GM19467 (cell line): ENCODE results near the gene CALU.
A peak's percentile ranks its signal among the peaks of the same experiment; 100 is the strongest.

Experiments used
- ATAC-seq: cut with Tn5 transposase; IDR thresholded peaks from one replicate; pipeline ENCODE4 v1.9.1; 2021; ENCODE audit warnings: mild to moderate bottlenecking, moderate library complexity; ENCODE audit not compliant: unreplicated experiment

The CALU gene

DNA sequence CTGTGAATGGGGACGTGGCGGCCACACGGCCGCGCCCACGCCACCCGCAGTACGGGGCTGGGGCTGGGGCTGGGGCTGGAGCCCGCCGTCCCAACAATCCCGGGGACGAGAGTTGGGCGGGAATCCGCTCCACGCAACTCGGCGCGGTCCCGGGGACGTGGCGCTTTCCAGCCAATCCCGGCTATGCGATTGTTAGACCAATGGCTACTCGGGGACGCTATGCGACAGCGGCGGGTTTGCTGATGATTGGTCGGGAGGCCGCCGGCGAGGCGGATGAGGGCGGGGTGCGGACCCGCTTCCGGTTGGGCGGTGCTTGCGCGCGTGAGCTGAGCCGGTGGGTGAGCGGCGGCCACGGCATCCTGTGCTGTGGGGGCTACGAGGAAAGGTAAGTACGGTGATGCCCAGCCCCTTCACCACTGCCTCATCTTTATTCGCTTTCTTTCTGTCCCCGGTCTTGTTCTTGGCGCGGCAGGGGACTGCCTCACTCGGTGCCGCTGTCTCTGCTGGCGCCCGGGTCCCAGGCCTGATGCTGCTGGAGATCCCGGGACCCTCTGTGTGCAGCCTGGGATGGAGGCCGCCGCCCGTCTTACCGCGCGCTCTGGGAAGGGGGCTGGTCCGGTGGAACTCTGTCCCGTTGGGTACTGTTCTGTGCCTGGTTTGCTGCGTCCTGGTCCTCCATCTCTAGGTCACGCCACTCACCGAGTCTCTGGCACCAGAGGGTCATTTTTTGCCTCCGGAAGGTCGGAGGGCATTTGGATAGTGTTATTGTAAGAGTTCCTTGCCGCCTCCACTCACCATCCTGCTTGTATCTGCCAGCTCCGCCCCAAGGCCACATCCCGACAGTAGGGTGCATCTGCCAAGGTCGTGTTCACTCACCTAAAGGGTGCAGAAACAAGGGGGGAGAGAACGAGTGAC, at the start of gene CALU:
Gene CALU, plus strand, starts transcription at position 312 of the 915 bp plus-strand sequence. CDS start 9,225 bp downstream, outside the sequence.
- ATAC-seq = peak; percentile 98

DNA sequence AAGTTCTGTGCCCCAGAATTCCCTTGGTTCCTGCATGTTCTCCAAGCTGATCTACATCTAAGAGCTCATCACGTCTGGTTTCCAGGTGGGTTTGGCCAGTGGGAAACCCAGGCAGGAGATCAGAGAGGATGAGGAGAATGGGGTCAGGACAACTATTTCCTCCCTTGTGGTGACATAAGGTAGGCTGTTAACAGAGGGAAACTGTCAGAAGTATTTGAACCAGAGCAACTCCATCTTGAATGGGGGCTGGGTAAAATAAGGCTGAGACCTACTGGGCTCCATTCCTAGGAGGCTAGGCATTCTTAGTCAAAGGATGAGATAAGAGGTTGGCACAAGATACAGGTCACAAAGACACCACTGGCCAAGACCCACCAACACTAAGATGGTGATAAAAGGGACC, 47.9 kb upstream of the CALU start:
- no peak for ATAC-seq

GRCh38 chr7:128692623-128693270, 46.4 kb upstream of the CALU start:
- no peak for ATAC-seq

- no peak for ATAC-seq
Measured at GRCh38 chr7:128693373-128694015, 45.7 kb upstream of the CALU start.

GRCh38 chr7:128694738-128695137, 44.4 kb upstream of the CALU start:
- ATAC-seq = no peak

- no peak for ATAC-seq
Measured at GRCh38 chr7:128697302-128697905, 41.8 kb upstream of the CALU start.

GRCh38 chr7:128699196-128699712, 39.9 kb upstream of the CALU start:
- ATAC-seq = no peak

DNA sequence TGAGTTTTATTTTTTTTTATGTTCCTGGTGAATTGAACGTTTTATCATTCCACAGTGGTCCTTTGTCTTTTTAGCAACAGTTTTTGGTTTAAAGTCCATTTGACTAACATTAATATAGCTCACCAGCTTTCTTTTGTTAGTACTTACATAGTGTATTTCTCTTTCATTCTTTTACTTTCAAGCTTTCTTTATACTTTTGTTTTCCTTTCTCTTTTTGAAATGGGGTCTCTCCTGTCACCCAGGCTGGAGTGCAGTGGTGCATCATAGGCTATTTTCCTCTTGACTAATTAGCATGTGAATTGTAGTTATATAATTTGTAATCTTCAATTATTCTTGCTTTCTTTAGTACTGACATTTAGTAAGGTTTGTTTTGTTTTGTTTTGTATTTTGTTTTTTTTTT, 39.3 kb upstream of the CALU start:
- no peak for ATAC-seq

DNA sequence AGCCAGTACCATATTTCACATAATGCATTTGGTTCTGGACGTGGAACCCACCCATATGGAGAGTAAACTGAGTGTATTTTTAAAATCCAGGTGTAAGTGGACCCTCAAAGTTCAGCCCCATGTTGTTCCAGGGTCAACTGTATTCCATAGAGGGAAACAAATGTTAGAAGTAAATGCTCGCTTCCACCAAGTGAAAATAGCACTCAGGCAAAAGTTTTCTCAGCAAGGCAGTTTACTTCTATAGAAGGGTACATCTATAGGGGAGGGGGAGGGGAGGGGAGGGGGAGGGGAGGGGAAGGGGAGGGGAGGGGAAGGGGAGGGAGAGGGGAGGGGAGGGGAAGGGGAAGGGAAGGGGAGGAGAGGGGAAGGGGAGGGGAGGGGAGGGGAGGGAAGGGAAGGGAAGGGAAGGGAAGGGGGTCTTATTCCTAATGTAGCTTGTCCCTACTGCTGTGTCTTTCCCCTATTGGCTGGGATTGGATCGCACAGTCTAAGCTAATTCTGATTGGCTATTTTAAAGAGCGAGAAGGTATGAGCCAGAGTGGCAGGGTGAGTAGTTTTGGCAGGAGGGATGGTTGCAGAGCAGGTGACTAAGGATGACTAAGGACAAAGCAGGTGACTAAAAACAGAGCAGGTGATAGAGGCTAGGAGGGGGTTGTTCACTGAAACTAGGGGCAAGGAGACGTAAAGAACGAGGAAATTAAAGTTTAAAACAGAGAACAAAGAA, 37.9 kb upstream of the CALU start:
- no peak for ATAC-seq

GRCh38 chr7:128703609-128704241, 35.4 kb upstream of the CALU start:
- no peak for ATAC-seq

- ATAC-seq = no peak
Measured at GRCh38 chr7:128705891-128706333, 33.2 kb upstream of the CALU start.

GRCh38 chr7:128707752-128708151, 31.4 kb upstream of the CALU start:
- ATAC-seq = no peak

GRCh38 chr7:128708235-128708634, 30.9 kb upstream of the CALU start:
- no peak for ATAC-seq

GRCh38 chr7:128708824-128709223, 30.3 kb upstream of the CALU start:
- no peak for ATAC-seq

DNA sequence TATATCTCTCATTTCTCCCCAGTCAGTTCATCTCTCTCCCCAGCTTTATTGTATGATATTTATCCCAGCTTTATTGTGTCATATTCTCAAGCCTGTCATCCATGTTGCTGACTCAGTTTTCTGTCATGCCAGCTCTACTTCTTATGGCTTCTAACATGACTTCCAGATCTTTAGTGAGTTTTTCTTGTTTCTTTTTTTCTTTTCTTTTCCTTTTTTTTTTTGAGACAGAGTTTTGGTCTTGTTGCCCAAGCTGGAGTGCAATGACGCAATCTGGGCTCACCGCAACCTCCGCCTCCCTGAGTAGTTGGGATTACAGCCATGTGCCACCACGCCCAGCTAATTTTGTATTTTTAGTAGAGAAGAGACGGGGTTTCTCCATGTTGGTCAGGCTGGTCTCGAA, 28.7 kb upstream of the CALU start:
- ATAC-seq = no peak

GRCh38 chr7:128713794-128714193, 25.4 kb upstream of the CALU start:
- no peak for ATAC-seq

DNA sequence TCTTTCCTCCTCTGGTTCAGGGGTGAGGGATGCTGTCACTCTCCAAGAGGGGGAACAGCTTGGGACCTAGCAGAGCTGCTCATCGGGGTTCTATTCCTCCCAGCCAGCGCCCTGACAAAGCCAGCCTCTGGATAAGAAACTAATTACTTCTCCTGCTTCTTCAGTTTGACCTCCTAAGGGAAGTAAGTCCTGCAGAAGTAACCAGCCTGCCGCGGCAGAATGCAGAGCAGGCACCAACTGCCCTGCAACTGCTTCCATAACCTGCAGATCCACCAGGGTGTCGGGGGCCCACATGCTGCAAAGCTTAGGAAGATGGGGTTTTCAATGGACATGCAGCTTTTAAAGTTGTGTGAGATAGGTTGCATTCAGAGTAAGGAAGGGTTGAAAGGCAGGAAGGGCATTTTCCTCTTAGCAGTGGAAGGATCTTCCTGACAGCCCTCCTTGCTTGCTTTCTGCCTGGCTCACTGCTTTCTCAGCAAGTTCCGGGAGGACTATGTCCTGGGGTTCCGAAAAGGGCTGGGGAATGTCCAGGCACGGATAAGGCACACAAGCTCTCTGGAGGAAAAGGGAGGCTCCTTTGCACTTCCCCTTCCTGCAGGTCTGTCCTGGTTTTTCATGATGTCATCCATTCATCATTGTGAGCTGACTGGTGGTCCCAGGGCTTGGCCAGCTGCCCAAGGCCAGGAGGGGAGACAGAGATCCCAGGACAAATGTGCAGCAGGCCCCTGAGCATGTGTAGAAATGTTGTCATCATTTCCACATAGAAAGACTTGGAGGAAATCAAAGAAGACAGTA, 24.3 kb upstream of the CALU start:
- no peak for ATAC-seq

- no peak for ATAC-seq
Measured at GRCh38 chr7:128718967-128719642, 20.1 kb upstream of the CALU start.
